Activated T-cell treated with anti-CD3 and anti-CD28 coated beads for 4 hours (primary cell): ENCODE measurements around the gene GP9.

Experiments used
- DNase-seq: peaks from one replicate; pipeline ENCODE4 v3.0.0-alpha.2; 2020

The GP9 gene

GRCh38 chr3:129030611-129031010, 30.0 kb upstream of the GP9 start:
- no peak for DNase-seq

- no peak for DNase-seq
These were observed 28.9 kb upstream of the GP9 start for GRCh38 chr3:129031476-129032215.

GRCh38 chr3:129032716-129033115, 27.9 kb upstream of the GP9 start:
- DNase-seq = no peak

DNA sequence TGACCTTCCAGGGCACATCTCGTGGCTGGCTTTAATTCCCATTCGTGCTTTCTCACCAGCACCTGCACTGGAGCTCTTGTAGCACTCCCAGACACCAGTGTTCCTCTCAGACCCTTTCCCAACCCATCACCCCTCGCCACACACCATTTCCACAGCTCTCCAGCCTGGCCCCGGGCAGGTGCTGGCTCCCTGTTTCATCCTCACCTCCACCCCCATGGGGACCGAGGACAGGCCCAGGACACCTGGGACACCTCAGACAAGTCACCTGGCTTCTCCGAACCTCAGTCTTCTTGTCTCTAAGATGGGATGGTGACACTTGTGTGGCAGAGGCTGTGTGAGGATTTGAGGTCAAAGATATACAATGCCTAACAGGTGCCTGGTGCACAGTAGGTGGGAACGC, 27.4 kb upstream of the GP9 start:
- no peak for DNase-seq

GRCh38 chr3:129033633-129034321, 26.8 kb upstream of the GP9 start:
- no peak for DNase-seq

GRCh38 chr3:129034642-129035041, 25.9 kb upstream of the GP9 start:
- DNase-seq = no peak

DNA sequence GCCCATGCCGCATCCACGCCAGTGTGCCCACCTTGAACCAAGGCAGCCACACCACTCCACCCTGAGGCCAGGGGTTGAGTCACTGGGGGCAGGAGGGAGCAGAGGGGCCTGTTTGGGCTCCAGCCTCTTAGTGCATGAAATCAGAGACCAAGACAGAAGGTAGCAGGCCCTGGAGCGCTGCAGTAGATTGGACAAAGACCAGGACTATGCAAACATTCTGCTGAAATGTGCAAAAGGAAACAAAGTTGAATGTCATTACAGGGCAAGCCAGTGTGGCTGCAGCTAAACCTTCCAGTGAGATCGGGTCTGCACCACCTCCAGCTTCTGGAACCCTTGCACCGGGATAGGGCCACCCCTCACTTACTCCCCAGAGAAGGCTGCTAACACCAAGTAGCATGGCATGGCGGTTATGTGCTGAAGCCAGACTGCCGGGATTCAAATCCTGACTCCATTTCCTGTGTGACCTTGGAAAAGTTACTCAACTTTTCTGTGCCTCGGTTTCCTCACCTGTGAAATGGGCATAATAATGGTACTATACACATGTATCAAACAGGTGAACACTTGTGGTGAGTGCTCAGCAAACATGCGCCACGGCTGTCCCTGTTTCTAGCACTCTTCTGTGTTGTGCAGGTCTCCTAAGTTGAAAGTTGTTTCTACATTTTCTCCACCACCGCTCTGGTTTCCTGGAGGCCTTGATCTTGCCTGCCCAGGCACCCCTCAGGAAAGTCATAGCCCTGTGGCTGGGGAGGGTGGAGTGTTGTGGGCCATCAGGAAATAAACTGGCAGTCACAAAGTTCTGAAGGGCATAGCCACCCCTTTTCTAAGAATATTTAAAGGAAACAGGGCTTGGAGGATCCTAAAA, 25.0 kb upstream of the GP9 start:
- DNase-seq = no peak

- DNase-seq = no peak
These were observed 24.1 kb upstream of the GP9 start for GRCh38 chr3:129036222-129037092.

DNA sequence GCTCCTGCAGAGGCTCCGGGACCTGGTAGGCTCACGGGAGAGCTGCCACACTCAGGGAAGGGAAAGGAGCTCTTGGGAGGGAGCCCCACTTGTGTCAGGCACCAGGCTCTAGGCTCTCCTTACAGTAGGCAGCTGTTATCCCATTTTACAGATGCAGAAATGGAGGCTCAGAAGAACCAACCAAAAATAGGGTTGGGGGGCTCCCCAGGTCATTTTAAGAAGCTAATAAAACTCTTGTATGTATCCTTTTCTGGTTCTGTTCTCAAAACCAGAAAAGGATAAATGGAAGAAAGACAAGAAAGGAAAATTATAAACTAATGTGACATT, 23.5 kb upstream of the GP9 start:
- no peak for DNase-seq

DNA sequence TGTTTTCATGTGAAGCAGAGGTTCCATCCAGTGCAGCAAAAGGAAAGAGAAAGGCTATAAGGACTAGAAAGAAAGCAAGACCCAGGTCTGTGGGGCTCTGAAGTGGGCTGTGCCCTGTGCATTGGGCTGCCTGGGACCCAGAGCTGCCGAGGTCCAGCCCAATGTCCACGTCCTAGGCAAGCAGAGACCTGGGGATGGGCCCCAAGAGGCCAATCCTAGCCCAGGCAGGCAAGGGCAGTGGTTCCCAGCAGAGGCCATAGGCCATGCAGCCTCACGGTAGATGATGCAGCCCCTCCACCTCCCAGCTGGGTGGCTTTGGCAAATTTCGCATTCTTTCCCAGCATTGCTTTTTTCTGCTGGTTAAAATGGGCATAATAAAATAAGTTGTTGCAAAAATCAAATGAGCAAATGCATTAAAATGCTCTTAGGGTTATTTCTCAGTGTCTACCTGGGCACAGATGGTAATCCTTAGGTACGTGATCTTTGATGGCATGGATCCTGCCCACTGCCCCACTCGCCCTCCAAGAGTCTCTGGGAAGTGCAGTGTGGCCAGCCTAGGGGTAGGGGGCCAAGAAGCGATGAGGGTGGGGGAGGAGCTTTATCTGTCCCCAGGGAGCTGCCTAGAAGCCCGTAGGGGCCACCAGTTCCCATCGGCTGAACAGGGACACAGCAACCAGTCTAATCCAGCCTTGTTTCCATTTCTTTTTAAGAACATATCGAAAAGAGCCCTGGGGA, 22.3 kb upstream of the GP9 start:
- no peak for DNase-seq

DNA sequence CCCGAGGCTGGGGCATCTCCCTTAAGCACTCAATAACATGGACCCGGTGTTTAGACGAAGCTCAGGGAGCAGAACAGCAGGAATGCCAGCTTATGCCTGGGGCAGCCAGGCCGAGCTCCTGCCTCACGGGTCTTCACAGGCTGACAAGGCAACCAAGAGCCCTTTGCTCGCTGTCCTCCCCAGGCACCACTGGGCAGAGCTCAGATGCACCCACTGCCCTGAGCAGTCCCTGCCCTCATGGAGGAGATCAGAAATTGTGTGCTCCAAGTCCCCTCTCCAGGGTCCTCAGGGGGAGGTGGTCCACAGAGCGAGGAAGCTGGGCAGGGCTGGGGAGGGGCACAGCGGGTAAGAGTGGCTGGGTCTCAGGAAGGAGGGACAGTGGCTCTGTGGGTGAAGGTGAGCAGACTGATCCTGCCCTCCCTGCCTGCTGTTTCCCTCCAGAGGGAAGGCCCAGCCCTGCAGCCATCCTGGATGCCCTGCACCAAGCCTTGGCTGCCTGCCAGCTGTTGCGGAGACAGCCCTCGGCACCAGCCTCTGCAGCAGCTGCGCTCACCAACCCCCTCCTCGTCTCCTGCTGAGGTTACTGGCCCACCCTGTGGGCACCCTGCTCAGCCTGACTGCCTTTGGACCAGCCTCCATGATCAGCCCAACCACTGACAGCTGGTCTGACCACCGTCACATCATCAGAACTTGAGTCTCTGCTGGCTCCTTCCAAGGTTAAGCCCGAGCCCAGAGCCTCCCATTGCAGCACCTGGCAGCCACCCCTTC, 21.1 kb upstream of the GP9 start:
- DNase-seq = no peak

DNA sequence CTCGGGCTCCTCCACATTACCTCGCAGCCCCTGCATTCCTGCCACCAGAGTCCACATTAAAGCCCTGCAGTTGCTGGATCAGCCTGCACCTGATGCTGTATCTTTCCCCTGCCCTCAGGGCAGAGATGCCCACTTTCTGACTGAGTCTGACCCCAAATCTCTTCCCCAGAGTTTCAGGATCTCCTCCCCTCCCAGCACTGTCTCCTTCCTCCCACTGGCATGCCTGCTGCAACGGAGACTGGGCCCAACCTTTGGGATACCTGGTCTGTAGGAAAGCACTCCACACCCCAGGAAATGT, 20.6 kb upstream of the GP9 start:
- DNase-seq = no peak

DNA sequence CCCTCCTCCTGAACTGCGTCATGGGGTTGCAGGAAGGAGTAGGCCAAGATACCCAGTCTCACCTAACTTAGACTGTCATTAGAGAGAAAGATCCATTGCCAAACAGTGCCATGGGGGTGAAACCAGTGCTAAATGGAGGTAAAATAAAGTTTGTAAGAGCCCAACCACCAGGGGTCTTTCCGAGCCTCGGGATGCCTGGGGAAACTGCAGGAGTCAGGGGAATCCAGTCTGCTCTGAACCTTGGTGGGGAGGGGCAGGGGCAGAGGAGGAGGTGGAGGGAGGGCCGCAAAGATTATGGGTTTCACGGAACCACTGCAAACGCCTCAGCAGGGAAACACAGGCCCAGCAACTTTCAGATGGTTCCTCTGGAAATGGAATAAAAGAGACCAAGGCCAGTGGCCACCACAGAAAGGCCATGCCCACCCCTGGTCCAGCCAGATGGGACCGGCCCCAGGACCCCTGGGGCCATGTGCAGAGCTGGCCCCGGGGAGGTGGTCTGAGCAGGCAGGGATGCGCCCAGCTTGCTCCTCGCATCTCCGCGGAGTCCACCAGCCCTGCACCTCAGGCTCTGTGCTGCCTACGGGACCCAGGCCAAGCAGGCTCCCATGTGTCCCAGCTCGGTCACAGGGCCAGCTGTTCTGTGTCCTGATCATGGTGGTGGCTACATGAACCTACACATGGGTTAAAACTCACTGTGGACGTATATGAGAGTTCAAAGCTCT, 19.8 kb upstream of the GP9 start:
- no peak for DNase-seq

DNA sequence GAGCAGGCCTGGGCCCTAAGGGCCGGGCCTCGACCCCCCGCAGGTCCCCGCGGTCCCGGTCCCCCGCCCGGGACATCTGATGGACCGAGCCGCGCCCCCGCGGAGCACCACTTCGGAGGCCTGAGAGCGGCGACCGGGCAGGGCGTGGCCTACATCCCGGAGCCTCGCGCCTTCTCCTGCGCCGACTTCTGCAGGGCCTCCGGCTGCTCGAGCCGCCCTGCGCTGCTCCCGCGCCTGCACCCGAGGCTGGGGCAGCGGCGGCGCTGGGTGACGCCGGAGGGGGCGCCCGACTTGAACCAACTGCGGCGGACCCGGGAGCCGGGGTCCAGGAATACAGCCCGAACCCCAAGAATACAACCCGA, 14.9 kb upstream of the GP9 start:
- no peak for DNase-seq

GRCh38 chr3:129046037-129046731, 14.4 kb upstream of the GP9 start:
- no peak for DNase-seq

DNA sequence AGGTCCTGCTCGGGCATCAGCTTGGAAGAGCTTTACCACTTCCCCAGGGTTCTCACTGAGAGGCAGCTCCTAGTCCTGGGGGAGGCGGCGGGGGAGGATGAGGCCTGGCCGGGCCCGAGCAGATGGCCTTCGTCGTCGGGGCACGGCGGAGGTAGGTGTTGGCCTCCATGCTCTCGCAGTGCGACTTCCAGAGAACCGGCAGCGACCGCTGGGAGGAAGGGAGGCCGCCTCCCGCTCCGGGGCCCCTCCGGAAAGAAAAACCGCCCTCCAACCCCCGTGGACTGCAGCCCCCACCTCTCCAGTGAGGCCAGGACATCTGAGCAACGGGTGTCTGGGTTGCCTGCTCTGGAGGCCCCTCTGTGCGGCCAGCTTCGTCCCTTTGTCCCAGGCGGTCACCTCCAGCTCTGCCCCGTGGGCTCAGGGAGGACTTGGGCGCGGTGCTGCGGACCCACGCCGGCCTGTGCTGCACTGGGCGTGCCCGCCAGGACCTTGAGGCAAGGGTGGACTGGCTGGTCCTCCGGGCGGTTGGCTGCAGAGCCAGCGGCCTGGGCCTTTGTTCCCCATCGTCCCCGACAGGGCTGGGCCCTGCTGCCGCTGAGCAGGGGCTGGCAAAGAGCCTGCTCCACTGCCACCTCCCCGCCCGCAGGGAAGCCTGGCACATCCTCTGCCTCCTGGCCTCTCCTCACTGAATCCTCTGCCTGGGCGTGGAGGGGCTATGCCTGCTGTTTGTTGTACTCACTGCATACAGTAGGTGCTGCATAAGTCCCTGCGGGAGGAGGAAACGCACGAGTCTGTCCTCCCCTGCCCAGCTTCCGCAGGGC, 13.6 kb upstream of the GP9 start:
- no peak for DNase-seq

- DNase-seq = no peak
These were observed 13.1 kb upstream of the GP9 start for GRCh38 chr3:129047553-129047839.

GRCh38 chr3:129050556-129051295, 9.9 kb upstream of the GP9 start:
- no peak for DNase-seq

DNA sequence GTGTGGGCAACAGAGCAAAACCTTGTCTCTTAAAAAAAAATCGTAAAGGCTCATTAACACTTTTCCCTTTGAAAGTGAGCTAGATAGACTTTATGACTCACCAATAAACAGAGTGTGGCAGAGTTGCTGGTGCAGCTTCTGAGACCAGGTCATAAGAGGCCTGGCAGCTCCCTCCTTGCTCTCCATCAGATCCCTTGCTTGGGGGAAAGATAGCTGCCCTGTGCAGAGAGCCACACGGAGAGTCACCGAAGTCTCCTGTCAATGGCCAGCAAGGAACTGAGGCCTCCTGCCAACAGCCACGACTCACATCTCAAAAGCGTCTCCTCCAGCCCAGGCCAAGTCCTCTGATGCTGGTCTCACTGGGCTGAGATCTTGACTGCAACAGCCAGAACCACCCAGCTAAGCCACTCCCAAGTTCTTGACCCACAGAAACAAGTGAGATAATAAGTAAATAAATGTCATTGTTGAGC, 8.7 kb upstream of the GP9 start:
- no peak for DNase-seq
